ENCODE measurements around the gene AFAP1.

The AFAP1 gene

DNA sequence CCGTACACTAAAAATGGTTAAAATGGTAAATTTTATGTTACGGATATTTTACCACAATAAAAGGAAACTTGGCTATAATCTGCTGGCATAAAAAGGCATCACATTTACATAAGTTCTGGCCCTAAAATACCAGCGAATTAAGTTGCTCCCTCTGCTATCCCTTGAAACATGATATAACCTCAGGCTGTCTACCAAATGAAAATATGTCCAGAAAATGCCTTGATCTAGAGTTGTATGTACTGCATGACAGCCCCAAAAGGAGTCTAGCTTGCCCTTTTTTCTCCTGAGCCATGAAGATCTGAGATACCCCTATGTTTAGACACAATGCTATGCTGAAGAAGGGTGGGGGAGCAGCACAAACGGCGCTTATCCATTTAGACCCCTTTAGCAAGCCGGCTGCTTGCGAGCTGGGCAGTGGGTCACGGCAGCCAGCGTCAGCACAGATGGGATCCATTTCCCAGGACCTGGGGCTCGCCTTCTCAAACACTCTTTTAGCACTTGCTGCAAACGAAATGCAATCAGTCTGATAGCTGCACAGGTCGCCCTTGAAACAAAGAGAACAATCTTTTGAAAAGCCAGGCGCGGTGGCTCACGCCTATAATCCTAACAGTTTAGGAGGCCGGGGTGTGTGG lies 77.0 kb downstream of the AFAP1 start:
- DNase-seq, result no peak

- DNase-seq, result no peak
Measured at GRCh38 chr4:7861440-7861881, 78.2 kb downstream of the AFAP1 start.

GRCh38 chr4:7860600-7861163 lies 79.0 kb downstream of the AFAP1 start:
- no peak for DNase-seq

GRCh38 chr4:7859326-7859725 lies 80.3 kb downstream of the AFAP1 start:
- no peak for DNase-seq

DNA sequence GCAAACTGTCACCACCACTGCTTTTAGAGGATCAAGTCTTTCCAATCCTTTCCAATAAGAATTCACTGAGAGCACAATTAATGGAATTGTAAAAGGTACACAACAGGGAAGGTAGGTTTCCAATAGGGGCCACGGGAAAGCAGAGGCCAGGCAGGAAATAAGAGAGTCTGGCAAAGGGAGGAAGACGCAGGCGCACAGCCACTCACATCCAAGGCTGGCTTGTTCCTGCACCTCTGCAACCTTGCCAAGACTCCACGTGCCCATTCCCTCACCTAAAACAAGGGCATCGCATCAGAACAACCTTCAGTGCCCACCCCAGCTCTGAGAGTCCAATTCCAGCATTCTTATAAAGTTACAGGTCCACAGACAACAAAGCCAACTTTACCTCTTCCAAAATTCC lies 81.2 kb downstream of the AFAP1 start:
- DNase-seq, result no peak

DNA sequence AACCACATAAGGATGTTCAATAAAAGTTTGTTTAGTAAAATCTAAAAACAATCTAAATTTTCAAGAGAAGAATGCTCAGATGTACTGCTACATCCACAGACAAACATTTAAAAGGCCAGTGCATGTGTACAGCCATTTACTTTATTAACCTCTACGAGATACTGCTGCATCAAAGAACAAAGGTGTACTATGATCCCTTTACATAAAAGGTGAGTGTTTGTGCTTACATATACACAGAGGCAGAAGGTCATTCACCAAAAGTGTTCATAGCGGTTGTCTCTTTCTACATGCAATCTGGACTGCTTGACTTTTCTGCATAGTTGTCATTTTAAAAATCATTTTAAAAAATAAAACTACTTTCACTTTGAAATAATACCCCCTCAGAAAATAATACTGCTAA lies 81.7 kb downstream of the AFAP1 start:
- DNase-seq, result no peak

DNA sequence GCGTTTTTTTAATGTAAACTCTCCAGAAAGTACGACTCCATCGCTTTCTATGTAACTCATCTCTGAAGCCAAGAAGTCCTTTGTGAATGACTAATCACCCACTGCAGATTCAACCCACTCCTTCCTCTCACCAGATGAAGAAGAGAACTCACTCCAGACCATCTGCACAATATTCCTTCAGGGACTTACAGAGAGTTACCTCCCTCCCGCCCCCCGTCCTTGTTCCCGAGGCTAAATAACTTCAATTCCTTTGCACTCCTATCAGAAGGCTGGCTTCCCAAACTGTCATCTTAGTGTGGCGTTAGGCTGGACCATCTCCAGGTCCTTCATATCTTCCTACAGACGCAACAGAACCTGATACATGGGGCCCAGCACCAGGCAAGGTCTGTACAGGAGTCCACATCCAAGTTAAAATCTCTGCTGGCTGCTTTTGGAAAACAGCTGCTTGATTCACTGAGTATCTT lies 82.4 kb downstream of the AFAP1 start:
- no peak for DNase-seq

DNA sequence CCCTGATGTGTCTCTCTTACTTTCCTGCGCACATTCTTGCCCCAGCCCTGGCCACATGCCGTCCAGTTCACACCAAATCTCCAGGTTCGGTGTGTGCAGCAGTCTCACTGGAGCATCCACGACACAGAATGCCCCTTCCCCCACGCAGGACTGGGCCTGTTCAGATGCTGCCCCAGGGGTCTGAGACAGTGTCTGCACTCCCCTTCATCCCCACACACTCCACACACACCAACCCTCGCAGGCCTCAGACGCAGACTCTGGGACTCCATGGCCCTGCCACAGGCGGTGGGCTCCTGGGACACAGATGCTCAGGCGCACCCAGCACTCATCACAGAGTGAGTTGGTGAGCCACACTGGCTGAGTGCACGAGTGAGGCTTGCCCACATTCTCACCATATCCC lies 83.9 kb downstream of the AFAP1 start:
- no peak for DNase-seq

DNA sequence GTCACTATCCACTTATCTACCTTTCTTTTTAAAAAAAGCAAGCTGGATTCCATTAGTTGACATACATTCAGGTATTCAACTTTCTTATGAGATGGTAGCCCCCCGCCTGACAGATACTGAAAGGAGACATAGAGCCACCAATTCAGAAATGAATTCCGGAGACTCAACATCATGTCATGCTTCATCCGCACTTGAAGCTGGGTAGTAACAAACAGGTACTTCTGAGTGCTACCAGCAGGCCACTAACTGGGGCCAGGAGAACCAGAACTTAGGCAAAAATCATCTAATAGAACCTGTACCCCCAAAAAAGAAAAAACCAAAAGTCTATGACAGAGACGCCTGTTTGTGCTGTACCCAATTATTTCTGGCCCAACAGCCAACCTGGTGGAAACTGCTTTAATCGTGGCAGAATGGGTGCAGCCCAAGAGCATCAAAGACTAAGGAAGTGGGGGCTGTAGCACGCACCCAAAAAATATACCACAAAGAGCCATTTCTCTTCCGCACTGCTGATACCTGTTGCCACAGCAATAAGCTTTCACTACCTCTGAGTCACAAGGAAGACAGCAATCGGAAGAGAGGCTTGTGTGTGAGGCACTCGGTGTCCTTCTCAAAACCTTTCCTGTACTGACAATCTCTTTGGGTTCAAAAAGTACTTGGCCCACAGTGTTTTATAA lies 84.8 kb downstream of the AFAP1 start:
- peak; percentile 43 to 61 for DNase-seq

GRCh38 chr4:7854216-7854615 lies 85.4 kb downstream of the AFAP1 start:
- no peak for DNase-seq

DNA sequence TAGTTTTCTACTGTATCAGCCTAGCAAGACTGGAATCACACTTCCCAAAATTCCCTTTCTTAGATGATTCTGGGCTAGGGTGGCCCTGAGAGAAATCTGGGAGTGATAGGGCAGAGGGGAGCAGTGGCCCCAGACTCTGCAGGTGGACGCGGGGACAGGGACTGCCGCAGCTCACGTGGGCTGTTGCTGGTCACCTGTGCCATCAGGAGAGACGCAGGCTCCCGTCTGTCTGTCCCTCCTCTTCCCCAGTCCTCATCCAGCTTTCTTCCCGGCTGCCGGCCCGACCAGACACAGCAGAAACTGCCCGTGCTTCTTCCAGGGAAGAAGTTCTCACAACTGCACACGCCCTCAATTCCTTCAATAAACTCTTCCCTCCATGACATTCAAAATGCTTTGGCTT lies 86.4 kb downstream of the AFAP1 start:
- no peak for DNase-seq

- DNase-seq, result peak; percentile 47 to 63
Measured at GRCh38 chr4:7852568-7853185, 87.0 kb downstream of the AFAP1 start.

- no peak for DNase-seq
Measured at GRCh38 chr4:7850489-7850888, 89.2 kb downstream of the AFAP1 start.

DNA sequence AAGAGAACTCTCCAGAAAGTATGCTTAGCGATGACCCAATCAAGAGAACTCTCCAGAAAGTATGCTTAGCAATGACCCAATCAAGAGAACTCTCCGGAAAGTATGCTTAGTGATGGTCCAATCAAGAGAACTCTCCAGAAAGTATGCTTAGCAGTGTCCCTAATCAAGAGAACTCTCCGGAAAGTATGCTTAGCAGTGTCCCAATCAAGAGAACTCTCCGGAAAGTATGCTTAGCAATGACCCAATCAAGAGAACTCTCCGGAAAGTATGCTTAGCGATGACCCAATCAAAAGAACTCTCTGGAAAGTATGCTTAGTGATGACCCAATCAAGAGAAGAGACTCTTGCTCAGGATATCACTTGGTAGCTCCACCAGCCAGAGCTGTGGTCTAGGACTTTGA lies 92.5 kb downstream of the AFAP1 start:
- no peak for DNase-seq

DNA sequence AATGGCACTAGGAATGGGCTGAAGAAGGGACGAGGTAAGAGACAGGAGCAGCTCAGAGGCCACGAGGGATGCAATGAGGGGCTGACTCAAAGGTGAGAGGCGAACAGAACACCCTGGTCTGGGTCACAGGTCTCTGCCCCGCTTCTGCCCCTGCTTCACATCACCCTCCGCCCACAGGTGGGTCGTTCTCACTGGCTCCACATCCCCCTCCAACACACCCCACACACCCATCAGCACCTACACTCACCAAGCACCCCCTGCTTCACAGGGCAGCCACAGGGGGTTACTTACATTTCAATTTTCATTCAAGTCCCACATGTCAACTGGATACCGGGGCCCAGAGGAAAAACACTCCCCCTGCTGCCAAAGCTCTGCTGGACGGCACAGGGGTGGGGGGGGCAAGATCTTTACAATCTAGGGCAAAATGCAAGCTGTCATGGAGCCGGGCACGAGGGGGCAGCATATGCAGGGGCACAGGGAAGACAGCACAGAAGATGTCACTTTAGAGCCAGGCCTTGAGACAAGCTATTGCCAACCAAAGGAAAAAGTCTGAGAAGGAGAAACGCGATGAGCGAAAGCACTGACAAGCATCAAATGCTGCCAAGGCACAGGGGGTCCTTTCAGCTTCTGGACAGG lies 94.0 kb downstream of the AFAP1 start:
- DNase-seq, result no peak

- DNase-seq, result no peak
Measured at GRCh38 chr4:7844594-7844991, 95.1 kb downstream of the AFAP1 start.

DNA sequence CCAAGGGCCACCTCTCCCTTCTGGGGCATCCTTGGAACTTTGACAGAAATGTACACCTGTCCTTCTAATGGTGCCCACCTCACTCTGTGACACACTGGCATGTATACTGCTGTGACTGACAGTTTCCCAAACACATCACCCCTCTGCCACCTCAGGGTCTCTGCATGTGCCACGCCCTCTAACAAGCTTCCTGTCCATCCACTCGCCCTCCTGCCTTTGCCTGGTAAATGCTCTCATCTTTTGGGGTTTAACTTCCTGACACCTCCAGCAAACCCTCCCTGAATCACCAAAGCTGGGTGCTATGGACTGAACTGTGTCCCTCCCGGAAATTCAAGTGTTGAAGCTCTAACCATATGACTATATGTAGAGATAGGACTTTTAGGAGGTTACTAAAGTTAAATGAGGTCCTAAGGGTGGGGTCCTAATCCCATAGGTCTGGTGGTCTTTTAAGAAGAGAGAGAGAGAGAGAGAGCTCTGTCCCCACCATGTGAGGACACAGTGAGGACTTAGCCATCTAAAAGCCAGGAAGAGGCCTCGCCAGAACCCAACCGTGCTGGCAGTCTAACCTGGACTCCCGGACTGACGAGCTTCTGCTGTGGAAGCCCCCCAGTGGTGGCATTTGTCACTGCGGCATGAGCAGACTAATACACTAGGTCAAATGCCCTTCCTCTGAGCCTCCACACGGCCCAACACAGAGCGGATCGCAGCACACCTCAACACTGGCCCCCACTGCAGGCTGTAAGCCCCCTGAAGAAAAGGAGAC lies 95.6 kb downstream of the AFAP1 start:
- DNase-seq, result peak; percentile 78 to 85

GRCh38 chr4:7842384-7843279 lies 97.0 kb downstream of the AFAP1 start:
- DNase-seq, result no peak

DNA sequence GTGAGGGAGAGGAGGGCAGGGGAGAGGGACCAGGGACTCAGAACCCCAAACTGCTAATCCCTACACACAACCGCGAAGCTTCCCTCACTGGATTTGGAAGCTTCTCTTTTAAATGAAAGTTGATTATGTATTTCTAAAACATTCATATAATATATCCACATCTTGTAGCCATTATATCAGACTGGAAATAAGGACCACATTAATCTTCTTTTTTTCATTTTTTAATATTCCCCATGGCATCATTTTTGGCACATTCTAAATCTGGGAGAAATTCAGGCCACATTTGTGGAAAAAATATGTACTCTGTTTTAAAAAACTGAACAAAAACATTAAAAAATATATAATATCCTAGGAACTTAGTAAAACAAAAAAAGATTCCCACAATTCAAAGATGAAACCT lies 97.8 kb downstream of the AFAP1 start:
- DNase-seq, result no peak

DNA sequence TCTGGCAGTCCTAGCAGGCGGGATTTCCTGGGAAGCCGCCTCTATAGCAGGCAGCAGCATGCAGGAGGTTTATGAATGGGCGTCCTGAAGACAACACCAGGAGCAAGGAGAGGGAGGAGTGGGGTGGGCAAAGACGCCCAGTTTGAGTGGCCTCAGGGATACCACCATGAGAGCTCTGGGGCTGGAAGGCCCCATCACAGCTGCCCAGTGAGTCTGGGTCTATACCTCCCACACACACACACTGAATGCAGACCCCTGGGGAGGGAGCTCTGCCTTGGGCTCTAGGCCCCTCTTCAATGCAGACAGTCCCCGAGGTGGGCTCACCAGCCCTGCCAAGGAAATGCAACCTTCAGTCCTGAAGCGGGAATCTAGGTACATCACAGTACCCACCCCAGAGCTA lies 98.6 kb downstream of the AFAP1 start:
- DNase-seq, result no peak

GRCh38 chr4:7839856-7840255 lies 99.8 kb downstream of the AFAP1 start:
- no peak for DNase-seq

Measured in activated CD4-positive, alpha-beta T cell treated with anti-CD3 and anti-CD28 coated beads, Interleukin-2, amount 50 U/mL, for 48 hours (primary cell).